ENCODE measurements around the gene NAAA.
A peak's percentile ranks its signal among the peaks of the same experiment; 100 is the strongest.
"Not testable (repeated sequence)": the region's sequence is repeated elsewhere in the genome, so short reads cannot be mapped to it uniquely, and the experiment has no call there.

The NAAA gene

DNA sequence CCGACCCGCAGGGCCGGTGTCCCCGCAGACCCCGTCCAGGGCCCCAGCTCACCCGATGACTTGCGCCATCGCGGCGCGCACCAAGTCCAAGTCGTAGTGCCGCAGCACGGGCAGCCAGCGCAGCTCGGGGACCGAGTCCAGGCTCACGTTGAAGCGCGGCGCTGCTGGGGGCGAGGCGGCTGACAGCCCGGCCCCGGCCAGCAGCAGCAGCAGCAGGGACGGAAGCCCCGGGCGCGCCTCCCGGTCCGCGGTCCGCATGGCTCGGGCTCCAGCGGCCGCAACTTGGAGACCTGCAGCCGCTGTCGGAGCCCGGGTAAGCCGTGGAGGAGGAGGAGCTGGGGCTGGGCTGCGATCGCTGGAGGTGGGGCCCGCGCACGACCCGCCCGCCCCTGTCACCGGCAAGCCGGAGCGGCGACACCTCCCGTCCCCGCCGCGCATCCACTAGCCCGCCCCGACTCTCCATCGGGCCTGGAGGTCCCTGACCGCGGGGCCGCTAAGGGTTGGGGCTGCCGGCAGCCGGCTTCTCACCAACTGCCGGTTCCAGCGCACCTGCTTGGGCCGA lies at the start of gene NAAA:
NAAA (minus strand) TSS at position 322 of the 562 bp plus-strand sequence; CDS start at position 258, 64 bp downstream.
- peak; percentile 55 to 58 for DNase-seq (ENCODE audit: low read depth in 2 of 2)

DNA sequence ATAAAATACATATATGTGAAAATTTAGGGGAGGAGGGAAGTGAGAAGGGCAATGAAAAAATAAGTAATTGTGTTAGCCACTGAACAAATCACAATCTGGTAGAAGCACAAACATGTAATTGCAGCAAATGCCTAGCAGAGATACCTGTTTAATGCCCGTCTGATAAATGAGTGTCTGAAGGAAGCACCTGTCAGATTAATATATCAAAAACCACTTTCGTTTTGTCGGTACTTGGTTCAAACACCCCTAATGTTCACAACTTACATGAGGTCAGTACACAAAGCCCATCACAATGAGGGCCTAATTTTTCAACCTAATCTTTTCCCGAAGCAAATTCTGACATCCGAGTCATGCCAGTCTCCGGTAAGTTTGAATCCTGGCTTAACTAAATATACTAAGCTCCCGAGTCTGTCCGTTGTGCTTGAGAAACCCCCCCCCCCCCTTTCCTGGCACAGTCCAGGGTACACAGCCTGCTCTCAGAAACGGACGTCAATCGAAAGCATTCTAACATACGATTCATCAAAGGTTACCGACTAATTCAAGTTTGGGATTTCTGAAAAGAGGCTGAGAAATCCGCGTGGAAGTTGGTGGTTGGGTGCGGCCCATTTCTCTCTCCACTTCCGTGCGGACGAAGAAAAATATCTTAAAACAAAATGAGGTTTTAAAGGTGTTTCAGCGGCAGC lies 49.2 kb upstream of the NAAA start:
- DNase-seq (ENCODE audit: low read depth in 2 of 2), result no peak

DNA sequence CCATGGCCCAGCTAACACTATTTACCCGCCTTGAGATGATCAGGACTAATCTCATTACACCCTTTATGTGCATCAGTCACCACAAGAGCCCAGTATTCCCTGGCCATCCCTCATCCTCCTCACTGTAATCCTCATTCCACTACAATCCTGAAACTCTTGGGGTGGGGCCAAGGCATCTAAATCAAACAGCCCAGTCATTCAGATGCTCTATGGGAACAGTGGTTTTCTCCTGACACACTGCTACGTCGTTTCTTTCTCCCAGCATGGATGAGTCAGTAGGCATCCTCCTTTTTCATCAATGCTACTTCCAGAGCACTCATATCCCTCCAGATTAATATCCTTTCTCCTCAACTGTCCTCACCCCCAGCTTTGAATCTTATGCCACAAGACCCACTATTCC lies 44.3 kb upstream of the NAAA start:
- no peak for DNase-seq (ENCODE audit: low read depth in 2 of 2)

DNA sequence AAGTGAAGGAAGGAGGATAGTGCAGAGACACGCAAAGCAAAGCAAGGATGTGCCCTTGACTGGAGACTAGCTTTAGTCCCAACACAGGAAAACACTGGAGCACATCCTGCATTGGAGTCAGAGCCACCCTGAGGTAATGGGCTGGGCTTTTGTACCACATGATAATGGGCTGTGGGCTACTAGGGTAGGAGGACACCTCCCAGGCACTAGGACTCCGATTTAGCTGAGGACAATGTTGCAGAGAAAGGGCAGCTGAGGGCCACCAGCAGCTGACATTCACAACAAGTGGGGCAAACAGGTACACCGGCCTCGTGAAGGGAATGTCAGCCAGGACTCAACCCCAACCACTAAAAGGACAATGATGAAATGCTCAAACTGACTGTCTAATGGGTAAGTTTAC lies 39.8 kb upstream of the NAAA start:
- no peak for DNase-seq (ENCODE audit: low read depth in 2 of 2)

DNA sequence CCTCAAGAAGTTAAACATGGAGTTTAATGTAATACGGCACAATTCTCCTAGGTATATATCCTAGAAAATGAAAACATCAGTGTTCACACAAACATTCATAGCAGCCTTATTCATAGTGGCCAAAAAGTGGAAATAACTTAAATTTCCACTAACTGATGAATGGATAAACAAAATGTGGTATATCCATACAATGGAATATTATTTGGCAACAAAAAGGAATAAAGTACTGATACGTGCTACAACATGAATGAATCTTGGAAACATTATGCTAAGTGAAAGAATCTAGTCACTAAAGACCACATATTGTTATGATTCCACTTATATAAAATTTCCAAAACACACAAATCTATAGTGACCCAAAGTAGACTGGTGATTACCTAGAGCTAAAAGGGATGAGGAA lies 35.4 kb upstream of the NAAA start:
- DNase-seq (ENCODE audit: low read depth in 2 of 2), result no peak

DNA sequence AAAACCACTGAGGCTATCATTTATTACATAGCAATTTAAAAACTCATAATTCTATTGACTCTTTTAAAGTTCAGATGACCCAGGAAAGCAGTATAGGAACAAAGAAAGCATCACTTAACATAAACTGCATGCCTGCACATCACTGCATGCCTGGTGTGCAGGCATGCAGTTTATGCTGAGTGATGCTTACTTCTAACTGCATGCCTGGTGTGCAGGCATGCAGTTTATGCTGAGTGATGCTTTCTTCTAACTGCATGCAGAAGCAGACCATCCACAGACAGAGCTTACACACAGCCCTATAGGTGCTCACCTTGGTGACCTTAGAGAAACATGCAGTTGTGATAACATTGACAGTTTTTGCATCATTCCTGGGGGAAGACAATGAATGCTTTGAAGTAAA lies 33.0 kb upstream of the NAAA start:
- DNase-seq (ENCODE audit: low read depth in 2 of 2), result no peak

DNA sequence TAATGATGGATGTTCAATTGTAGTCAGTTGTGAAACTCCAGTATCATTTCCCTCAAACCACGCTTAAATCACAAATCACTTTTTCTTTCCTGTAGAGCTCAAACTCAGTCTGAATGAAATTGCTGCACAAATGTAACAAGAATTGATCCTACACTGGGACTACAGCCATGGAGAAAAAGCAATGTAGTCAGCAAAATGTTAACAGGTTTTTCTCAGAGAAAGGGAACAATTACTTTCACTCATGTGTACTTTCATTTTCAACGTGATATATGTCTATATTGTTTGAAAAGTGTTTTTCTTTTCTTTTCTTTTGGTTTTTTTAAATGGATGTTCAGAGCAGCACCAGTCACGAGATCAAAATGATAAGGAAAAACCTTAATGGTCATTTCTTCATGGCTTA lies 27.3 kb upstream of the NAAA start:
- no peak for DNase-seq (ENCODE audit: low read depth in 2 of 2)

DNA sequence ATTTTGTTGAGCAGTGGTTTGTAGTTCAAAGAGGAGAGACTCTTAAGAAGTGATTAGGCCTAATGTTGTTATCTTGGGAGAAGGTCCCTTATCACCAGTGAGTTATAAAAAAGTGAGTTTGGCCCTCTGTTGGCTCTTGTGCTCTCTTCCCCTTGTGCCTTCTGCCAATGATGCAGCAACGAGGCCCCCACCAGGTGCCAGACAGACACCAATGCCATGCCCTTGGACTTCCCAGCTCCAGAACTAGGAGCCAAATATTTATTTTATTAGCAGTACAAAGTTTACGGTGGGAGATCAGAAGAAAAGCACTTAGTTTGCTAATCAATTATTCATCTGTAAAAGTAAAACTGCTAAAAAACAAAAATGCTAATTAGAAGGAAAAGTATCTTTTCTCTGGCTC lies 22.7 kb upstream of the NAAA start:
- DNase-seq (ENCODE audit: low read depth in 2 of 2), result no peak

DNA sequence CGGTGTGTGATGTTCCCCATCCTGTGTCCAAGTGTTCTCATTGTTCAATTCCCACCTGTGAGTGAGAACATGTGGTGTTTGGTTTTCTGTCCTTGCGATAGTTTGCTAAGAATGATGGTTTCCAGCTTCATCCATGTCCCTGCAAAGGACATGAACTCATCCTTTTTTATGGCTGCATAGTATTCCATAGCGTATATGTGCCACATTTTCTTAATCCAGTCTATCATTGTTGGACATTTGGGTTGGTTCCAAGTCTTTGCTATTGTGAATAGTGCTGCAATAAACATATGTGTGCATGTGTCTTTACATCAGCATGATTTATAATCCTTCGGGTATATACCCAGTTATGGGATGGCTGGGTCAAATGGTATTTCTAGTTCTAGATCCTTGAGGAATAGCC lies 21.3 kb upstream of the NAAA start:
- DNase-seq (ENCODE audit: low read depth in 2 of 2), result not testable (repeated sequence)

DNA sequence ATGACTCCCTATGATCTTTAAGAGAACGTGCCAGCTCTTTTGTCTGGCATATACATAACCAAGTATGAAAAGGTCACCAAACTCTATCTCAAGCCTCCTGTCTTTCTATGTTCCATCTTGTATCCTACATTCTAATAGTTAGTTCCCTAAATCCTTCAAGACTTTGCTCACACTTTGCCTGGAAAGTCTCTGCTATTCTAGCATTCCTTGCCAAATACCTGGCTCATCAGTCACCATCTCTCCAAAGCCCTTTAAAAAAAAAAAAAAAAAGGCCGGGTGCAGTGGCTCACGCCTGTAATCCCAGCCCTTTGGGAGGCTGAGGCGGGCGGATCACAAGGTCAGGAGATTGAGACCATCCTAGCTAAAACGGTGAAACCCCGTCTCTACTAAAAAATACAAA lies 17.7 kb upstream of the NAAA start:
- DNase-seq (ENCODE audit: low read depth in 2 of 2), result not testable (repeated sequence)

DNA sequence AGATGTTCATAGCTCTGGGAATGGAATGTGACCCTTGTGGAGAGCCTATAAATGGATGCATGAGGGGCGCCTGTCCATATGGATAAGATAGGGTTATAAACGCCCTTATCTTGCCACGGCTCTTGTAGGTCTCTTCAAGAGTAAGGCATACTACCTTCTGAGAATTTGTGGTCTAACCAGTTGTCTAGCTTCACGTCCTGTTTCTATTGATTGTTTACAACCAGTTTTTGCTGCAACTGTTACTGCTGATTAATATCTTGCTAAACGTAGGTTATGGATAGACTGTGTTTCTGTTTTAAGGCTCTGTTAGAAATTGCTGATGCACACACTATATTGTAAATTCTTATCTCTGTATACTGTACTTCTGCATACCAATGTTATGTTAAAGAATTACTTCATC lies 14.0 kb upstream of the NAAA start:
- DNase-seq (ENCODE audit: low read depth in 2 of 2), result not testable (repeated sequence)

DNA sequence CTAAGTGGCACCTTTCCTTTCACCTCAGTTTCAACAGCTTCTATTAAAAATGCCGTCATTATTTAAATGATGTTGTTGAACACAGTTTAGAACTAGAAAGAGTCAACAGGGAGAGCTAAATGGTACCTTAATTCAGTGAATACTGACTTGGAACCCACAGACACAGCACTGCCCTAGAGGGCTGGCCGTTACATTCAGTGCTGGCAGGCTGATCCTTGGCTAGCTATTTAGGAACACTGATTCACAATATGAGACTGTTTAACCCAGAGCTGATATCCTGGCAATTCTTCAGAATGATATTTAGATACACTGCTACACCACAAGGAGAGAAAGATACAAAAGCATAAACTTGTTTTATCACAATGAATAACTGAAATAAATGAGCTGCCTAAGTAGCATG lies 12.7 kb upstream of the NAAA start:
- no peak for DNase-seq (ENCODE audit: low read depth in 2 of 2)

DNA sequence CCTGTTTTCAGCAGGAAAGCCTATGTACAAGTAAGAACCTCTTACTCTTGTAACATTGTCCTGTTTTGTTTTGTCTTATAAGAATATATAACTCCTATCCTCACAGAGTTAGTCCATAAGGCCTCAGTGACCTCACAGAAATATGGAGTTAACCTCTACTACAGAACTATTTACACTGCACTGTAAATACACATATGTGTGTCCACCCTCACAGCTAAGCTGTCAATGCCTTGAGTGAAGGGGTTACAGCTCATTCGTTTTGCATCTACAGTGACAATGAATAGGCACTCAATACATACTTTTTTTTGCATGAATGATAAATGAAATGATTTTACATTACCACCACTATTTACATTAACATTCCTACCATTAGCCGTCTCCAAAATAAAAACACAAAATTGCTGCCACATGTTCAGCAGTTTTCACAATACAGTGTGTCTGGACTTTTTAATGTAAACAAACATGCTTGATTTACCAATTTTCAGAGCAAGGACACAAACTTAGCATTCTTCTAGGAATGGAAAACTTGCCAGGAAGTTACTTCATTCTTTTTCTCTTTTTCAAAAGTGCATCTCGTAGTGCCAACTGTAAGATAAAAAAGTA lies 9.5 kb upstream of the NAAA start:
- DNase-seq (ENCODE audit: low read depth in 2 of 2), result no peak

DNA sequence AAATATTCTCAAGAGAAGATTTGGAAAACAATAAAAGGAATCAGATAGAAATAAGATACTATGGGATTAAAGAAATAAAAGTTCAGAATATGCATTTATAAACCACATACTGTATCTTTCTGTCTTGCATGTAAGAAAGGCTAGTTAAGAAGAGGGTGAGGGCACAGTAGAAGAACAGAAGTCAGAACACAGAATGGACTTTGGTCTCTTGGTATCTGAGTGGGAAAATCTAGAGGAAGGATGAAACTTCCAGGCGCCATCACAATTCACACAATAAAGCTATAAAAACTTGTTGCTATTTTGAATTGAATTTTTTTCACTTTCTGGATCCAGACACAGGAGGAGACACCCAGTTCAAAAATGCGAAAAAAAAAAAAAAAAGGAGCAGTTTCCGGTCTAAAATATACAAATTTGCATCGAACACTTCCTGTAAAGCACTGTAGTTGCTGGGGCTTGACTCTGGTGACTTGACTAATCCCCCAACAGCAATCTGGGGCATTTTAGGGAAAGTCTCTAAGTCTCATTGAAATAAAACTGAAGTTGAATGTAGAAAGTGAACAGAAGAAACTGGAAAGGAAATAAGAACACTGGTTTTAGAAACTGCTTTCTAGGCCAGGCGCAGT lies 8.1 kb upstream of the NAAA start:
- DNase-seq (ENCODE audit: low read depth in 2 of 2), result no peak

DNA sequence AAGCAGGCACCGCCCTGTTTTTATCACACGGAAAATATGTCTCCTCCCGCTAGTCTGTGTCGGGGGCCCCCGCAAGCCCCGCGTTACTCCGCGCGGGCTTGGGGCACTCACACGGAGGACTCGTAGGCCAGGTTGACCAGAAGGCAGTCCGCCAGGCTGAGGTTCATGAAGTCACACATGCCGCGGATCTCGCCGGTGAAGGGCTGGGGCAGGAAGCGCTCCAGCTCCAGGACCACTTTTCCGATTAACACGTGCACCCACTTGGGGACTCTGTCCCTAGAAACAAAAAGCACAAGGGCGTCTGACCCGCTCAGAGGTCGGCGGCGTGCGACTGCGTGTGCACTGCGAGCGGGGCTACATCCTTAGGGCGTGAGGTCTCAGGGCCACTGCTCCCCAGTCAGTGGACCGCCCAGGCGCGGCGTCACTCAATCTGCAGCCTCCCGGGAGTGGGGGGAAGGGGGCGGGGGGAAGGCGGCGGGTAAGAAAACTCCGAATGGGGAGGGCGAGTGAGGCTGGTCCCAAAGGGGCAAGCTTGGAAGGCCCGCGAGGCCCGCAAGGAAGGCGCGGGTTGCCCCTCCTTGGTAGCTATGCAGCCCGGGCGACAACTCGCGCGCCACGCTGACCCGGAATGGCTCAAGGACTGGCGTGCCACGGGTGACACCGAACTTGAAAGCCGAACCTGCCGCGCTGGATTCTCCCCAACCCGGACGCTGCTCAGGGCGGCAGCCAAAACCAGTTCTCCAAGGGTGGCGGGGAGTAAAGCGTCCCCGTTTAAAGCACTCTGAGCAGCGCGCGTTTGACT lies 722 bp downstream of the NAAA start:
- DNase-seq (ENCODE audit: low read depth in 2 of 2), result peak; percentile 27 to 41

DNA sequence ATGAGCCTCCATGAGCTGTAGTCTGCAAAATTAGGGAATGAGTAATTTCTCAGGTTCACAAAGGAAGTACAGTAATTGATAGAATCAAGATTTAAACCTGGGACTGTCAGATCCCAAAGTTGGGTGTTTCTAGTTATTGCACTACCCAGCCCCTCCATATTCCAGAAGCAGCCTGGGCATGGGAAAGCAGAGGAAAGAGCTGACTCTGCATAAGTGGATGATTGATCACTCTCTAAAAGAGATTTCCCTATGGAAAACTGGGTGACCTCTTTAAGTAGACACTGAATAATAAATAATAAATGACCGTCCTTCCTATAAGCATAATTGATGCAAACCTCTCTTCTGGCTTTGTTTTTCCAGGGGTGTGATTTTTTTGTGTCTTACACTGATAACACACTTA lies 5.2 kb downstream of the NAAA start:
- DNase-seq (ENCODE audit: low read depth in 2 of 2), result no peak

DNA sequence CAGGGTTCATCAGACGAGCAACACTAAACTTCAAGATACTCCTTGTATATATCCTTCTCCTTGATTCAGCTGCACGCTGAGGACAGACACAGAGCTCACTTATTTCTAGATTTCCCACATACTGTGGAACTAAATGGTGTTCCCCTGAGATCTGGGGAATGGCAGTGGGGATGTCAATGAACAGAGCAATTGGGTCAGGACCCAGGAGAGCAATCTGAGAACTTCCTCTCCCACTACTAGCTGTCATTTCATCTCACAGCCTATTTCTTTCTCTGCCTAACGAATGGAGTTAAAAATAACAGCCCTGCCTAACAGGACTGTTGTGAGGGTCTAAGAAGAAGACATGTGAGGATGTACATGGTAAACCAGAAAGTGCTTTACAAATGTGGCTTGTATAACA lies 10.7 kb downstream of the NAAA start:
- DNase-seq (ENCODE audit: low read depth in 2 of 2), result no peak

DNA sequence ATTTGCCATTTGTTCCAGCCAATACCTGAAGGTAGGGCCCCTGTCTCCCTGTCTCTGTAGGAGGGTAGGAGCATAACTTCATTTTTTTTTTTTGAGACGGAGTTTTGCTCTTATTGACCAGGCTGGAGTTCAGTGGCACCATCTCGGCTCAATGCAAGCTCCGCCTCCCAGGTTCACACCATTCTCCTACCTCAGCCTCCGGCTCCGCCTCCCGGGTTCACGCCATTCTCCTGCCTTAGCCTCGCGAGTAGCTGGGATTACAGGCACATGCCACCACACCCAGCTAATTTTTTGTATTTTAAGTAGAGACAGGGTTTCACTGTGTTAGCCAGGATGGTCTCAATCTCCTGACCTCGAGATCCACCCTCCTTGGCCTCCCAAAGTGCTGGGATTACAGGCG lies 15.9 kb downstream of the NAAA start:
- not testable (repeated sequence) for DNase-seq (ENCODE audit: low read depth in 2 of 2)

DNA sequence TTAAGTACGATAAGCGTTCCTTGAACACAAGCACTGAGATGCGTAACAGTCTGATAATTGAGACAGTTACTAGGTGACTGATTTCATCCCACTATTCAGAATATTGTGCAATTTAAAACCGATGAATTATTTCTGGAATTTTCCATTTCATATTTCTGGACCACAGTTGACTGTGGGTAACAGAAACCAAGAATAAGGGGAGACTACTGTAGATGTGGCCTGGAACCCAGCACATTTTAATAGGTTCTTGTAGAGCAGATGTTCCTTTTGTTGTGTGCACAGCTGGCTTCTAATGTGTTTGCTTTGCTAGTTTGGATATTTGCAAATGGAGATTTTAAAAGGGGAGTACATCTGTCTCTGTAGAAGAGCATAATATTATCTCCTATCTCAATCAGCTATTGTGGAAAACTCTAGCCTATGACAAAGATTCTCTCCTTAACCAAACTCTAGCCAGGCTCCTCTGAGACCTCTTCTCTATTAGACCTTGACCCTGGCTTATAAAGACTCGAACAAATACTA lies 16.4 kb downstream of the NAAA start:
- no peak for DNase-seq (ENCODE audit: low read depth in 2 of 2)

DNA sequence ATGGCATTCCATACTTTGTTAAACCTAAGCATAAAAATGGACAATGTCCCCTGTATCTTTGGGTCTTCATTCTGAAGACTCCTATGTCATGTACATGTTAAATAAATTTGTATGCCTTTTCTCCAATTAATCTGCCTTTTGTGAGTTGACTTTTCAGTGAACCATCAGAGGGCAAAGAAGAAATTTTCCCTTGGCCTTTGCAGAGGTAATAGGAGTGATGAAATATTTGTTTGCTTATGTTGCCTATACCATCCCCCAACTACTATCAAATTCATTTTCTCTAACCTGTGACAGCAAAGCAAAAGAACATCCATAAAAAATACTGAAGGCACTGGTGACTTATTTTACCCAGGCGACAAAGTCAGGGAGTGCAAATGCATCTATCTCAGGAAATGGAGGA lies 18.2 kb downstream of the NAAA start:
- no peak for DNase-seq (ENCODE audit: low read depth in 2 of 2)

DNA sequence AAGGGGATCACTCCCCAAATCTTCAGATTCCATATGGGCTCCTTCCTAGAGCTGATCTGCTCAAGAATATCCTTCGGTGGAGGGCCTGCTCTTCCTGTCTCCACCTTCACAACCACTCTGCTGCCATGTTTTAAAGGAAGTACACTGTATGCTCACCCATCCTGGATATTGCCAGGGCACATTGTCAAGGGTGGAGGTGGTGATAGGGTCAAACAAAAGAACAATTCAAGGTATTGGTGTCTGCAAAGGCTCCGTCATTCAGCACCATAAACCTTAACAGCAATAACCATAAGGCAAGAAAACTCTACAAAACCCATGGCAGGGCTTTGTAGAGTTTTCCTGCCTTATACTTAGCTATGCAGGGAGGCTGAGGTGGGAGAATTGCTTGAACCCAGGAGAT lies 18.9 kb downstream of the NAAA start:
- no peak for DNase-seq (ENCODE audit: low read depth in 2 of 2)

DNA sequence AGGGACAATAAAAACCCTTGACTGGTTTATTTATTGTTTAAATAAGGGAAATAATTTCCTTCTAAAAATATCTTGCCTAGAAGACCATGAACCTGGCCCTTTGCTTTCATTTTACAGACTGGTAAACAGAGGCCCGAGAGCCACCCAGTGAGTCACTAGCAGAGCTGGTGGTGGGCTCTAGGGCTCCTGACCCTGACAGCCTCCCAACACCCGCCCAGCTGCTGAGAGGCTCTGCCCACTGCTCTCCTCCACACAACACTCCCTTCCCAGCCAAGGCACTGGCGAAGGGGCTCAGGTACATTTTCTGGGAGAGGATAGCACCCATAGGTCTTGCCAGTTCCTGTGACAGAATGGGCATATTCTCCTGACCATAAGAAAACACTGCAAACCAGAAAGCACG lies 20.5 kb downstream of the NAAA start:
- DNase-seq (ENCODE audit: low read depth in 2 of 2), result no peak

All from stimulated activated CD8-positive, alpha-beta memory T cell treated with anti-CD3 and anti-CD28 coated beads, Interleukin-7, amount 100 ng/mL, for 1 hour (primary cell).